Prostate gland (tissue), 2 donors: ENCODE data around the gene PCP4.

ENCODE experiments used
- CTCF ChIP-seq, 4 experiments: fragments of 200-600 bp in 2 of 4; fragments of 450-650 bp in 2 of 4; sonication (generic) in 2 of 4; IDR thresholded peaks; 1 replicate in 3 of 4; 2 replicates in 1 of 4; pipeline ENCODE4 v1.5.1; 2016 to 2019; ENCODE audit warnings: antibody characterized with exemption in 4 of 4, mild to moderate bottlenecking in 2 of 4, moderate library complexity in 2 of 4
- POLR2A ChIP-seq: fragments of 450-650 bp; IDR thresholded peaks from one replicate; pipeline ENCODE4 v1.6.1; 2016; ENCODE audit warnings: antibody characterized with exemption, mild to moderate bottlenecking
- POLR2AphosphoS5 ChIP-seq: sonication (generic); formaldehyde crosslinking; IDR thresholded peaks from one replicate; pipeline ENCODE4 v1.6.1; 2017; ENCODE audit warnings: antibody characterized with exemption

- no peak for TF ChIP-seq POLR2A
- no peak for TF ChIP-seq CTCF (IDR thresholded peaks at IDR 0.05)
- no peak for TF ChIP-seq POLR2AphosphoS5
Observed at GRCh38 chr21:39854572-39854971, 12.7 kb upstream of the PCP4 start.
